ENCODE results near the gene MRPL53. TPM values are rescaled to one million over a fixed set of nuclear protein-coding genes. Genes with fewer than 3 reads are reported as not detected.
A peak's percentile ranks its signal among the peaks of the same experiment; 100 is the strongest.

The MRPL53 gene
- total RNA-seq, 1 experiment from 2014 or later: 55.9 TPM

DNA sequence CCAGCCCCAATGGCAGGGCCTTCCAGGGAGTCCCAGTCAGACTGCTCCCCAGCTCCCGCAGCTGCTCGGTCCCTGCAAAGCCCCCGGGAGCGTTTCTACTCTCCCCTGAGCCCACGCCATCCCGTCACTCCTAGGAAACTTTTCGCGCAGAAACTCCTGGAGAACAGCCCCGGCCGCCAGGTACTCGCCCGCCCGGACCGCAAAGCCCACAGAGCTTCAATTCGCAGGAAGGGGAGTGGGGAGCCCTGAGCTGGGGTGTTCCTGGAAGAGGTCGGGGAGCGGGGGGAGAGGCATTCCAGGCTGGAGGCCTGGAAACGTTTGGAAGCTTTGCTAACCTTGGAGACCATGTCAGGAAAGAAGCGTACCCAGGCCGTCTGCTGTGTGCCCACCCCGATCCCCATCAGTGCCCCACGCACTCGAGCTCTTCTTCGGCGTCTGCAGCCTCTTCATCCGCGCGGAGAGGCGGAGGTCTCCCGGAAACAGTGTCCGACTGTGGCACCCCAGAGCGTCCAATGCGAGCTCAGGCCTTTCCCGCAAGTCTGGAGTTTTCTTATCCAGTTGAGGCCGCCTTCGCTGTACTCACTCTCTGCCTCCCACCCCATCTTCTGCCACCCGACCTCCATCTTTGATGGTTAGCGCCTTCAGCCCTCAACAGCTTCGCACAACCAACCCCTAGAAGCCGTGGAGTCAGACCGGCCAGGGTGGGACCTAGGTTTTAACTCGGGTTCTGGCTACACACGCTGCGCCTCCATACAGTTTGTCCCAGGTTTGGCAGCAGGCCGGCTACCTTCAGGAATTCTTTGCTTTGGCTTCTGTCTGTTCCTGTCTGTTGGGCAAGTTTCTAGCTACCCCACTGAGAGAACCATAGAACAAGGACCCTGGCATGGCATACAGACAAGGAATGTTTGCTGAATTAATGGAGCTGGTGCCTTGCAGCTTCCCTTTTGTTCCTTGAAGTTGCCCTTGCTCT is 31.3 kb upstream of the MRPL53 start:
- DNase-seq (ENCODE audit: low read depth, low spot score): peak; percentile 33
- in situ Hi-C loops (cut with HindIII; ENCODE audit: low pct_unique_long_range_greater_than_20kb, low sequenced_read_pairs): no loop called here

DNA sequence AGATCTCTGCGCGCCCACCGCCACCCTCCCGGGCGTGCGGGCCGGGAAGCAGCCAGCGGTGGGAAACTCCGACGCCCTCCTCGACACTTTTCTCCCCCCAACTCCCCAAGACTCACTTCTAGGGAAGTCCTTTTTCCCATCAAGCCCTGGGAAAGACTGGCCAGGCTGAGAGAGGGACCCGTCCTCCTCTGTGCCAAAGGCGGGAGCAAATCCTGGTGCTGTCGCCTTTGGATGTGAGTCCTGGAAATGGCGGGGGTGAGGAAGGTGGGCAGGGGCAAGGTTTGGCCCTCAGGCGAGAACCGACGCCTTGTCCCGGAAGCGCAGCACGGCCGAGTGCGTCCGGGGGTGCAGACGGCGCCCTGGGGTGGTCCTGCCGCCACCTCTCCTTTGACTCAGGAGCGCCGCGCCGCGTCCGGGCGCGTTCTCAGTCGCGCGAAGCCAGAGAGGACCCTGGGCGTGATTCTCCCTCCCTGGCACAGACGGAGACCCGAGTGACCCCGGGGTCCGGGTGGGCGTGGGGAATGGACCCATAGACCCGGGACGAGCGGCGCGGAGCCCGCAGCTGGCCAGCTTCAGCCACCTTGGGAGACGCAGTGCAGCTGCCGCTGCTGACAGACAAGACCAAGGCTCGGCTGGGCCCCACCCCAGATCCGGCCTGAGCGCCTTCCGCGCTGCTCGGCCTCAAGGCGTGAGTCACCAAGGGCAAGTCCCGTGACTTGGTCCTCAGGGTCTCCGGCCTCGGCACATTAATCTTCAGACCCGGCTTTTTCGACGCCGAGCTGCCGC is 30.4 kb upstream of the MRPL53 start:
- peak; percentile 84 for DNase-seq (ENCODE audit: low read depth, low spot score)
- in situ Hi-C loops (cut with HindIII; ENCODE audit: low pct_unique_long_range_greater_than_20kb, low sequenced_read_pairs): no loop called here

DNA sequence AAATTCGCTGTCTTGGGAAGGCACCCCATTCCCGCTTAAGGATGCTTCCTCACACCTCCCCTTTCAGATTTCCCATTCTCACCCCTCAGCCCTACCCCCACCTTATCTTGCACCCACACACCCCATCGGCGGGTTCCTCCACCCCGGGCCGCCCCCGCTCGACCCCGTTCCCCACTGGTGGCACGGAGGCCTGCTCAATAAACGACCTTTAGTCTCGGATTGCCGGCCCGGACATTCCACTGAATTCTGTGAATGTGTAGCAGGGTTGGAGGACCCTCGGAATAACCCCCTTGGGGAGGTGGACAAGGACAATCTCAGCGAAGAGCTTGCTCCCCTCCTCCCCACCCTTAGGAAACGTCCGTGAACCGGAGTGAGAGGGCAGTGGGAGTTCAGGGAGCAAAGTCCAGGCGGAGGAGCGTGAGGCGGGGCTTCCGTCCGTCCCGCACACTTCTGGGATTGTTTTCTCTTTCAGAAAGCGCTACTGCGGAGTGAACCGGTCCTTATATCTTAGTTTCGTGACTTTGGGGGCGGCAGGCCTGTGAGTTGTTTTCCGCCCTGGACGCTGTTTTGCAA is 29.8 kb upstream of the MRPL53 start:
- DNase-seq (ENCODE audit: low read depth, low spot score): no peak
- in situ Hi-C loops (cut with HindIII; ENCODE audit: low pct_unique_long_range_greater_than_20kb, low sequenced_read_pairs): no loop called here

DNA sequence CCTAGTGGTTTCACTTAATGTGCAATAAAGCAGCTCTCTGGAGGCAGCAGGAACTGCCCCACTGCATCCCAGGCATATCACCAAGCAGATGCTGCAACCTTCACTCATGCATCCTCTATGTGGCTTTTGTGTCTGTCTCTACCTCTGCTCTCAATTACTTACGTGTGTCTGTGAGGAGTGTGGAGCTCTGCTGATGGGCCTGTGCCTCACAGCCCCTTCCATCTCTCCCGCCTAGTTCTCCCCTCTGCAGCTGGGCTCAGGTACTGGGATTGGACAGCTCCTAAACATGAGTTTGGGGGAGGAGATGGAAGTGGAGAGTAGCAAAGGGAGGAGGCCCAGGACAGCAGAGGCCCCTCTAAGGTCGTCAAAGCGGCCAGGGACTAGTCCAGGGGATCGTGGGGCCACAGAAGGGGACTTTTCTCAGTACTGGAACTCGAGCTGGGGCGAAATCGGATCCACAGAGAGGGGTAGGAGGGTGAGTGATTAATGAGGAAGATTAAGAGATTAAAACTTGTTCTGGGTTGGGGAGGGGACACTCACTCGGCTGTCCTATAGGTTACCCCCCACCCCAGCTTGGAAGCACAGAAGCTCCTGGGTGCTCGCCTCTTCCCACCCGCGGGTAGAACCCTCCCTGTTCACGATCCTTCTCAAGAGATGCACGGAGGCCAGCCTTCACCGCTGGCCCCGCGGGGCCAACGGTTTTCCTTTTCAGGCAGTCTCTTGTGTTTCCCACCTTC is 29.0 kb upstream of the MRPL53 start:
- no peak for DNase-seq (ENCODE audit: low read depth, low spot score)
- in situ Hi-C loops (cut with HindIII; ENCODE audit: low pct_unique_long_range_greater_than_20kb, low sequenced_read_pairs): no loop called here

DNA sequence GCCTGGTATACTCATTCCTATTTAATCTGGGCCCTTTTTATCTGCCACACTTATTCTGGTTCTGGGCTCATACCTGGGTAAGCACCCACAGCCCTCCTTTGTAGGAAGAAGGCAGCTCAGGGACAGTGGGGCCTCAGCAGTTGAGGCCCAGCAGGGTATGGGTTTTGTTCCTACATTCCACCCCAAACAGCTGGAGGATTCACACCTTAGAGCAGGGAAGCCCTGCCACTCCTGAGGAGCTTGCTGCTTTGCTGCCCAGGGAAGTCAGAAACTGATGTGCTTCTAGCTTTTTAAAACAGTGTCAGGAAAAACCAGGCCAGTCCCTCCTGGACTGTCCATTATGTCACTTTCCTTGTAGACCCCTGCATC is 28.1 kb upstream of the MRPL53 start:
- DNase-seq (ENCODE audit: low read depth, low spot score): no peak
- in situ Hi-C loops (cut with HindIII; ENCODE audit: low pct_unique_long_range_greater_than_20kb, low sequenced_read_pairs): no loop called here

DNA sequence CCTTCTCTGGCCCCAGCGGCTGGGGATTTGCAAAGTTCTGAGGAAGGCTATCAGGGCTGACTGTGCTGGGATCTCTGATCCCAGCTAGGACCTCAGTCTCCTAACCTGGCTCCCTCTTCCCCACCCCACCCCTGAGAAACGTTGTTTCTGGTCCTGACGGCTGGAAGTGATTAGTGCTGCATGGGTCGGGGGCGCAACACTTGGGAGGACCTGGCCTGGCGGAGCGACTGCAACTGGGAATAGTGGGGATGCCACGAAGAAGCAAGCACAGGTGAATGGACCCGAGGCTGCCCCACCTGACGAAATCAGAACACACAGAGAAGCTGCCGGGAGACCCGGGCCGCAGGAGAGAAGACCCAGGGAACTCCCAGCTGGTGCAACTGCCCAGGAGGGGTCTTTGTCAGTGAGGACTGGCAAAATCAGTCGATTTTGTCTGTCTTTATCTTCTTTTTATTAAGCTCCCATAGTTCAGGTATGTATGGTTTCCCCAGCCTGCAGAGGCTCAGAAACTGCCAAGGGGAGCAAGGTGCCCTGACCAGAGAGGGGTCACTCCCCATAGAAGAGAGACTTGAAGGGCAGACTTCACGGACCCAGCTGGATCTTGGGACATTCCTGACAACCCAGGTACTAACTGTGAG is 27.6 kb upstream of the MRPL53 start:
- in situ Hi-C loops (cut with HindIII; ENCODE audit: low pct_unique_long_range_greater_than_20kb, low sequenced_read_pairs): no loop called here
- DNase-seq (ENCODE audit: low read depth, low spot score): no peak

DNA sequence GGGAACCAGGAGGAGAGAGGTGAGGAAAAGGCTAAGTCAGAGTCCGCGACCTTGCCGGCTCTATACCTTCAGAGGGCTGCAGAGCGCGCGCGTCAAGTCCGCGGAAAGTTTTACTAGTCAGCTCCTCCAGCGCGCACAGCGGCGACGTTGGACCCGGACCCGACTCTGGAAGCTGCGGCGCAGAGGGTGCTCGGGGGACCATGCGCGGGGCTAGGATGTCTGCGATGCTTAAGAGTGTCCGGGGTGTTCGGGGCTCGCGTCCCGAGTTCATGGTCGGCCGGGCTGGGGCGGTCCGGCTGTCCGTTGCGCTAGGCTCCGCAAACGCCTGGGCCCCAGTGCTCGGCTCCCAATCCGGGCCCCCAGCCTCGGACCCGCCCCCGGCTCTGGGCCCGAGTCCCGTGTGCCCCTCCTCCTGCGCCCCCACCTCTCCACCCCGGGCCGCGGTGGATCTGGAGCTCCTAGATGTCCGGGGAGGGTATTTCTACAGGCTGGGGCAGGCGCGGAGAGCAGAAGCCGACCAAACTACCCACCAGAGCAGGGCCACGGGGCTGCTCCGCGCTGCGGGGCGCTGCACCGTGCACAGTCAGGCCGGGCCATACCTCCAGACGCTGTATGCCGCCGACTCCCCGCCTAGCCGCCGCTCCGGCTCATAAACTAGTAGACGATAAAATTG is 26.9 kb upstream of the MRPL53 start, which contains the start of gene LBX2:
Gene LBX2 (minus strand): TSS at position 337 of the 673 bp plus-strand sequence. CDS start 66 bp downstream, at position 271.
- in situ Hi-C loops (cut with HindIII; ENCODE audit: low pct_unique_long_range_greater_than_20kb, low sequenced_read_pairs): no loop called here
- DNase-seq (ENCODE audit: low read depth, low spot score): no peak

DNA sequence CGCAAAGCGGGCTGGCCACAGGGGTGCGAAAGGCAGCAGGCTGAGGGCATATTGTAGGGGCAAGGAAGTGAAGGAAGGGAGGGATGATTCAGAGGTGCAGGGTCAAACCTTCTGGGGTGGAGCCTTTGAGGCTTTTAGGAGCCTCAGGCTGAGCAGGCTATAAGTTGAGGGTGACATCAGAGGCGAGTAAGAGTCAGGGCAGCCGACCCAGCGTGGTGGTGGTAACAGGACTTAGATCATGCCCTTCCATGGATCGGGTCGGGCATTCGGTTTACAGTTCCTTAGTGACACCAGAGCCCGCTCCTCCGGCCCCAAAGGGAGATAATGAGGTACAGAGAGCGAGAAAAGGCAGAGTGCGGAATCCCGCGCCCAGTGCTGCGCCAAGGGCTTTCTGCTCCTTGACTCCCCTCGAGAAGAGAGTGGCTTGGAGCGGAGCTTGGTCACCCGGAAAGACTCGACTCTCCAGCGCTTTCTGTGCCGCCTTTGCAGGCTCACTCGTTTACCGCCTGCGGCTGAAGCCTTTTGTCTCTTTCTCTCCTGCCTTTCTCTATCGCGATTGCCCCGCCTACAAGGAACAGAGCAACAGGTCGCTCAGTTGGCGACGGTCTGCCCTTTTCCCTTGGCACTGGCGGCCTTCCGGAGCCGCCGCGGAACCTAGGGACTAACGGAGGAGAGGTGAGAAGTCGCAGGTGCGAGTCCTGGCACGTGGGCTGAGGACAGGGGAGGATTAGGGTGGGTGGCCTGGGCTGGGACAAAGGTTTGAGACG is 26.2 kb upstream of the MRPL53 start:
- in situ Hi-C loops (cut with HindIII; ENCODE audit: low pct_unique_long_range_greater_than_20kb, low sequenced_read_pairs): no loop called here
- no peak for DNase-seq (ENCODE audit: low read depth, low spot score)

DNA sequence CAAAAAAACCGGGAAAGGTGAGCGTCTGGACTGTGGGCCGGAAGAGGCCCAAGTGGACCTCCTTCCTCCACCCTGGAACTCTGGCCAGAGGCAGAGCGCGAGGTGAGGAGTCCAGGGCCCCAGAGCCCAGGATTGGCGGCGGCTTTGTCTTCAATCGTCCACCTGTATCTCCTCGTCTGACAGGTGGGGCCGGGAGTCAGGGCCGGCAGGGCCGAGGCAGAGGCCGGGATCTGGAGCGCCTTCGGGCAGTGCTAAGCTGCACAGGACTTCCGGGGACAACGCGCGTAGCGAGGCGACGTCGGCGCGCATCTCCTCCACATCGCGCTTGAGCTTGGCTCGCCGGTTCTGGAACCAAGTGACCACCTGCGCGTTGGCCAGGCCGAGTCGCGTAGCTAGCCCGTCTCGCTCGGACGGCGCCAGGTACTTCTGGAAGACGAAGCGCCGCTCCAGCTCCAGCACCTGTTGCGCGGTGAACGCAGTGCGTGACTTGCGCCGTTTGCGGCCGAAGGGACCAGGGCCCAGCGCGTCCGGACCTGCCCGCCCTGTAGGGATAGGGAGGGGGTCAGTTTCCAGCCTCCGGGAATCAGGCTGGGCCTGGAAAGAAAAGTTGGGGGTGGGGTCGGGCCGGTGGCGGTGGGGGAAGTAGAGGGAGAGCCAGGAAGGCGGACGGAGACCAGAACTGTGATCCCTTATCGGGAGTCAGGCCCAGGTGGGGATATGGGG is 25.5 kb upstream of the MRPL53 start:
- DNase-seq (ENCODE audit: low read depth, low spot score): no peak

DNA sequence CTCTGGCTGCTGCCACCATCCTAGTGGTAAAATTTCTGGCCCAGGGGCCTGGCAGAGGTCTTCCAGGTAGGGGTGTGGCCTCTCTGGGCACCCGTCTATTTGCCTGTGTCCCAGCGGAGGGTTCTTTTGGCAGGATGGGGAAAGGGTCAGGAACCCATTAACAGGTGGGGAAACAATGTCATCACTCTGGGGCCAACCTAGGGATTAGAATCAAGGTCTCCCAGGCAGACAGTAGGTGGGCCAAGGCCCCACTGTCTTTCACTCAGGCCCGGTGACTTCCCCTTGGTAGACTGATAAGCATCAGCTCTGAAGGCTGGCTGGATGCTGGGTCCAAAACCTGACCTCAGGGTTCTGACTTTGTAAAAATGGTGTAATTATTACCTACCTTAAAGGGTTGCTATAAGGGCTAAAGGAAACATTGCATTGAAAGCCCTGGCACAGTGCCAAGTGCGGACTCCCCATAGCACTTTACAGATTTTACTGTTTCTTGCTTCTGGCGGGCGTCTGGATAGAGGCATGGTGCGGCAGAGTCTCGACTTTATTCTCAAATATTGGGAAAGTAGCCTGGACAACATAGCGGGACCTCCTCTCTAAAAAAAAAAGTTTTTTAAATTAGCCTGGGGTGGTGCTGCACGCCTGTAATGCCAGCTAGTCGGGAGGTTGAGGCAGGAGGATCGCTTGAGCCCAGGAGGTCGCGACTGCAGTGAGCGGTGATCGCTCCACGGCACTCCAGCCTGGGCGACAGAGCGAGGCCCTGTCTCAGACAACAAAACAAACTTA is 24.7 kb upstream of the MRPL53 start:
- in situ Hi-C loops (cut with HindIII; ENCODE audit: low pct_unique_long_range_greater_than_20kb, low sequenced_read_pairs): no loop called here
- DNase-seq (ENCODE audit: low read depth, low spot score): no peak

More for the DNA sequence above, 25.5 kb upstream of the MRPL53 start:
- in situ Hi-C loops (cut with HindIII; ENCODE audit: low pct_unique_long_range_greater_than_20kb, low sequenced_read_pairs): no loop called here

DNA sequence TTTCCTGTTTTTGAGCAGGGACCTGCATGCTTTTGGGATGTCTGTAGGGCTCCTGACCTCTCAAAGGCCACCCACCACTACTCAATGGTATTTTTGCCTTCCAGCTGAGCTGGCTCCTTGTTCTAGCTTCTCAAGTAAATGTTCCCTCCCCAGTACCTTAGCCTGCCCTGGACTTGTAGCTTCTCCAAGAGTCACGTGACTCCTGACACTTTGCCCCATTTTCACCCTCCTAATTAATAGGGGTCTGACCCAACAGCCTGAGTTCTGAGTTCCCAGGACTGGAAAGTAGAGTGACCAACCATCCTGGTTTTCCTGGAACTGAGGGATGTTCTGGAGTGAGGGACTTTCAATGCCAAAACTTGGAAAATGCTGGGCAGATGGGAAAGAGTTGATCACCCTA is 23.0 kb upstream of the MRPL53 start:
- no peak for DNase-seq (ENCODE audit: low read depth, low spot score)
- in situ Hi-C loops (cut with HindIII; ENCODE audit: low pct_unique_long_range_greater_than_20kb, low sequenced_read_pairs): no loop called here

DNA sequence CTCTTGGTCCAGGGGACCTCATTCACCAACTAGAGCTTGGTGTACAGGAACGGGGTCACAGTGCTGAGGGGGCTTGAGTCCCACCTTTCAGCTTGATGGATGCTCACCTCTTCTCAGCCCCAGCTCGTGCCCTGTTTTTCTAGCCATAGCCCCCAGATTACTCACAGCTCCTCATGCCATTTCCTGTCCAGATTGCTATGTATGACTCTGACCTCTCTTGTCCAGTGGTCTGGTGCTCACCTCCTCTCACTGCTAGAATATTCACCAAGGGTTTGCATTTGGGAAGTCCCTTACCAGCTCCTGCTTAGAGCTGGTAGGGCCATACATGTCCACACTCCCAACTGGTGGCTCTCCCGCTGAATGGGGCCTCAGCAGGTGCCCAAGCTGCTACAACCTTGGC is 21.1 kb upstream of the MRPL53 start:
- in situ Hi-C loops (cut with HindIII; ENCODE audit: low pct_unique_long_range_greater_than_20kb, low sequenced_read_pairs): no loop called here

DNA sequence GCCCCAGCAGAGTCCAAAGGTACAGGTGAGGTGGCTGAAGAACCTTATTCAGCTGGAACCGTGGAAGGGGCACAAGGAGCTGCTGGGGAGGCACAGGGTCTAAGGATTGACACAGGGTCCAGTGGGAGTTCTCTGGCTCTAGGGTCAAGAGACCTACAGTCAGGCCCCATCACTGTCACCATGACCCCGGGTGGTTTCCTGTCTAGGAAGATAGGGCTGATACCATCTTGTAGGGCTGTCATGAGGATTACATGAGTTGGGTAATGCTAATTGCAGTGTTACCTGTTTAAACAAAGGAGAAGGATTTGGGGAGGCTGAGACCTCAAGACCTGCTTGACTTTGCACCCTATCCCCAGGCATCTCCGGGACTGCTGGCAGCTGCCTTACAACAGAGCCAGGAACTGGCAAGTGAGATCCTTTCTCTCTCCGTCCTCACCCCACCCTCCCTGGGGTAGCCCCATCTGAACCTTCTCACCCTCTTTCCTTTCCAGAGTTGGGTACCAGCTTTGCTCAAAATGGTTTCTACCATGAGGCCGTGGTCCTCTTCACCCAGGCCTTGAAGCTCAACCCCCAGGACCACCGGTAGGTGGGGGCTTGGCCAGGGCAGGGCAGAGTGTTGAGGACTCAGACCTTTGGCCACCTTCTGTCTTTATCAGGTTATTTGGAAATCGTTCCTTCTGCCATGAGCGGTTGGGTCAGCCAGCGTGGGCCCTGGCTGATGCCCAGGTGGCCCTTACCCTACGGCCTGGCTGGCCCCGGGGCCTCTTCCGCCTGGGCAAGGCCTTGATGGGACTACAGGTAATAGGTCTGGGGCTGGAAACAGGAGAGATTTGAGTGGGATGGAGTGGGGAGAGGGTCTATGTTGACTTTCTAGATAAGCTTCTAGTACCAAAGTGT is 19.4 kb upstream of the MRPL53 start:
- in situ Hi-C loops (cut with HindIII; ENCODE audit: low pct_unique_long_range_greater_than_20kb, low sequenced_read_pairs): no loop called here
- no peak for DNase-seq (ENCODE audit: low read depth, low spot score)

More for the DNA sequence above, 21.1 kb upstream of the MRPL53 start:
- DNase-seq (ENCODE audit: low read depth, low spot score): no peak

DNA sequence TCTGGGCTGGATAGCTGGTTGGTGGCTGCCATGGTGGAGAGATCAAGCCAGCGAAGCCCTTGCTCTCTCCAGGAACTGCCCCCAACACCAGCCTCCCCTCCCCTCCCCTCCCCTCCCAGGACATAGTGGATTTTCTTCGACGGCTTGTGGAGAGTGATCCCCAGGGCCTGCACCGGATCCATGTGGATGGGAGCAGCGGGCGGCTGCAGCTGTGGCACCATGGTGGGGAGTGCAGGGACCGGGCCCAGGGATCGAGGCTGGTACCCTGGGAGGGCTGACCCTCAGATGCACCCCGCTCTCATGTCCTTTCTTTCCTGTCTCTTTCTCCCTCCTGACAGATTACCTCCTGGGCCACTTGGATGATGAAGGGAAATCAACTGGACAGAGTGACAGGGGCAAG is 17.4 kb upstream of the MRPL53 start:
- in situ Hi-C loops (cut with HindIII; ENCODE audit: low pct_unique_long_range_greater_than_20kb, low sequenced_read_pairs): no loop called here
- no peak for DNase-seq (ENCODE audit: low read depth, low spot score)

All from SK-MEL-5 (cell line).